B cell (primary cell): ENCODE data around the gene SNAPIN. TPM values are rescaled to one million over a fixed set of nuclear protein-coding genes. Genes with fewer than 3 reads are reported as not detected.

Source experiments
- ATAC-seq: fragments of 200-7000 bp; cut with Tn5 transposase; one replicate; pipeline ENCODE4 v1.10.0; 2021; ENCODE audit warnings: low read depth, mild to moderate bottlenecking, moderate number of reproducible peaks, moderate library complexity
- CTCF ChIA-PET: fragments of 350-600 bp; sonication (Branson Sonifier 250); formaldehyde crosslinking; loops from one replicate; lab custom pipeline; 2021; ENCODE audit warnings: antibody characterized with exemption, inconsistent platforms; lab: Charles Lee
- POLR2A ChIA-PET: fragments of 350-600 bp; sonication (Branson Sonifier 250); formaldehyde crosslinking; loops from one replicate; lab custom pipeline; 2021; ENCODE audit warnings: antibody characterized with exemption; lab: Charles Lee
- DNase-seq: peaks from one replicate; pipeline ENCODE4 v3.0.0; 2013
- H2AFZ ChIP-seq: 2 replicates; pipeline ENCODE4 v1.6.1; 2012; ENCODE audit warnings: mild to moderate bottlenecking, low read depth, low read length; ENCODE audit not compliant: insufficient read depth, poor library complexity, severe bottlenecking
- H3K27ac ChIP-seq, 2 donors: 1 replicate in 1 of 2; 2 replicates in 1 of 2; pipeline ENCODE4 v1.5.1; 2012 to 2013; ENCODE audit warnings: low read length in 2 of 2, mild to moderate bottlenecking in 2 of 2, moderate library complexity in 1 of 2
- H3K27me3 ChIP-seq, 4 experiments: fragments of 200-600 bp in 1 of 4; sonication (generic) in 1 of 4; replicated peaks in 1 of 4; 1 replicate in 2 of 4; 2 replicates in 2 of 4; pipeline versions ENCODE4 v1.6.1 to v1.7.0; 2013 to 2016; ENCODE audit warnings: low read length in 3 of 4, mild to moderate bottlenecking in 2 of 4, mixed read lengths in 1 of 4, moderate library complexity in 1 of 4; ENCODE audit not compliant: insufficient read depth in 4 of 4, control insufficient read depth in 3 of 4; ENCODE audit errors: control extremely low read depth in 1 of 4
- H3K36me3 ChIP-seq, 2 experiments: replicated peaks in 1 of 2; 1 replicate in 1 of 2; 2 replicates in 1 of 2; pipeline versions ENCODE4 v1.6.1 to v1.7.1; 2013; ENCODE audit warnings: low read length in 1 of 2; ENCODE audit not compliant: insufficient read depth in 2 of 2, control insufficient read depth in 1 of 2; ENCODE audit errors: control extremely low read depth in 1 of 2, extremely low read depth in 1 of 2
- H3K4me1 ChIP-seq, 2 donors: fragments of 200-600 bp in 1 of 2; sonication (generic) in 1 of 2; 1 replicate in 1 of 2; 2 replicates in 1 of 2; pipeline versions ENCODE4 v1.5.1 to v1.6.1; 2013 to 2017; ENCODE audit warnings: low read length in 2 of 2; ENCODE audit not compliant: control insufficient read depth in 2 of 2, insufficient read depth in 2 of 2
- H3K4me2 ChIP-seq: replicated peaks from 2 replicates; pipeline ENCODE3; 2012; ENCODE audit warnings: mild to moderate bottlenecking, low read depth, low read length; ENCODE audit not compliant: poor library complexity, severe bottlenecking
- H3K4me3 ChIP-seq, 5 experiments: fragments of 200-600 bp in 1 of 5; sonication (generic) in 1 of 5; 1 replicate in 3 of 5; 2 replicates in 2 of 5; pipeline versions ENCODE4 v1.5.1 to v1.7.0; 2011 to 2016; ENCODE audit warnings: low read length in 4 of 5, mild to moderate bottlenecking in 4 of 5, low read depth in 2 of 5, control low read depth in 1 of 5, moderate library complexity in 1 of 5; ENCODE audit not compliant: insufficient read depth in 1 of 5; ENCODE audit errors: control extremely low read depth in 1 of 5, extremely low read depth in 1 of 5
- H3K79me2 ChIP-seq: fragments of 200-600 bp; sonication (generic); one replicate; pipeline ENCODE4 v1.6.0; 2016; ENCODE audit warnings: low read length; ENCODE audit not compliant: control insufficient read depth, insufficient read depth
- H3K9ac ChIP-seq: fragments of 200-600 bp; sonication (generic); 2 replicates; pipeline ENCODE4 v1.6.1; 2017; ENCODE audit warnings: mild to moderate bottlenecking, low read length, moderate library complexity
- H3K9me3 ChIP-seq, 3 donors: one replicate each; pipeline versions ENCODE4 v1.6.1 to v1.7.1; 2013; ENCODE audit warnings: low read length in 2 of 3; ENCODE audit not compliant: control insufficient read depth in 2 of 3, insufficient read depth in 1 of 3; ENCODE audit errors: control extremely low read depth in 1 of 3
- H4K20me1 ChIP-seq: 2 replicates; pipeline ENCODE4 v1.6.0; 2012; ENCODE audit warnings: mild to moderate bottlenecking, low read length; ENCODE audit not compliant: insufficient read depth, control insufficient read depth, poor library complexity, severe bottlenecking
- H3K27ac Mint-ChIP-seq: one replicate; pipeline ENCODE4 v1.8.0; 2021; ENCODE audit warnings: mixed read lengths
- H3K27me3 Mint-ChIP-seq: one replicate; pipeline ENCODE4 v1.8.0; 2021; ENCODE audit warnings: mixed read lengths
- H3K4me1 Mint-ChIP-seq: one replicate; pipeline ENCODE4 v1.8.0; 2021; ENCODE audit warnings: mixed read lengths
- H3K4me3 Mint-ChIP-seq: one replicate; pipeline ENCODE4 v1.8.0; 2021; ENCODE audit warnings: mixed read lengths
- H3K9me3 Mint-ChIP-seq: one replicate; pipeline ENCODE4 v1.8.0; 2022; ENCODE audit warnings: mixed read lengths; ENCODE audit not compliant: insufficient read depth
- CTCF ChIP-seq: fragments of 200-600 bp; IDR thresholded peaks from one replicate; pipeline ENCODE4 v1.8.0; 2022; ENCODE audit warnings: antibody characterized with exemption, mild to moderate bottlenecking
- EZH2 ChIP-seq: IDR thresholded peaks from 2 replicates; pipeline ENCODE4 v1.6.1; 2012; ENCODE audit warnings: borderline replicate concordance, low read depth, mild to moderate bottlenecking, moderate library complexity, low read length; ENCODE audit not compliant: insufficient read depth, poor library complexity, severe bottlenecking
- WGBS: methylation state at CpG from one replicate; pipeline ENCODE4 v1.1.5; 2013; ENCODE audit warnings: missing lambda C conversion rate; ENCODE audit not compliant: insufficient coverage; 5-methylcytosine and 5-hydroxymethylcytosine counted together
- intact Hi-C: fragments of 100-400 bp; cut with micrococcal nuclease; formaldehyde crosslinking; loops from one replicate; pipeline ENCODE4 v1.10.0; 2022
- polyA plus RNA-seq: library from polyadenylated mRNA; depleted of rRNA; stranded (reverse); fragments of >200 nt; gene quantifications from 2 replicates; pipeline ENCODE4 v1.2.3, GENCODE V29; 2012
- total RNA-seq, 2 donors: library from RNA; stranded (reverse); fragments of 120-200 nt in 1 of 2; gene quantifications; 1 replicate in 1 of 2; 2 replicates in 1 of 2; pipeline versions ENCODE4 v1.2.3 to v1.2.4, GENCODE V29; 2013 to 2022

The SNAPIN gene
- total and polyA plus RNA-seq, 2 donors (not counting 1 experiment from before 2014, with no cell fraction given) = 22.7 to 37.6 TPM

DNA sequence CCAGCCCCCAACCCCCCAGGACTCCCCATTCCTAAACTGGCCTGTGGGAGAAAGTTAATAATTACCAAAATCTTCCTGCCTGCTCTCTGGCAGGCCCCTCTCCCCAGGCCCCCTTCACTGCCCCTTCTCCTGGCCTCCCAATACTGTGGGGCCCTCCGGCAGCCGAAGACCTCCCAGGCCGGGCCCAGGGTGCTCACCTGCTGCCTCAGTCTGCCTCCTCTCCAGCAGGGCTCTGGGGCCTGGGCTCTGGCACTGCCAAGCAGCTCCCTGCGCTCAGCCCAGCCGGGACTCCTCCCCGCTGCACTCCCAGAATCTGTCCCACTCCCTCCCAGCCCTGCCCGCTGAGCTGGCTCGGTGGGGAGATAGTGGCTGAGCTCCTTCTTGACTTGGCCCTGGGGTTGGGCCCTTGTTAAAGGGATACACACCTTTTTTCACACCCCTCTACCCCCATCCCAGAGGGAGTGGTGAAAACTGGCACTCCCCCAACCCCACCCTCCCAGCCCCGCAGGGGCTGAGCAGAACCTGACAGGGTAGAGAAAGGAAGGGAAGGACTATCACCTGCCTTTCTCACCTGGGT lies 45.7 kb upstream of the SNAPIN start, which contains the start of gene S100A16:
S100A16 (minus strand) TSS at position 383 of the 577 bp plus-strand sequence. CDS start 4,986 bp downstream, outside the sequence.
- H3K9ac ChIP-seq = no peak within 1 kb of the TSS
- no peaks in the 10 kb centered on the region for H3K9me3 ChIP-seq
- no peak within 1 kb of the TSS for H3K4me2 ChIP-seq
- no peaks in the 10 kb centered on the region for H3K79me2 ChIP-seq
- no peak within 1 kb of the TSS for H2AFZ ChIP-seq
- CTCF ChIA-PET = interaction anchor here (1.1 kb wide), 1 partner anchor 12 kb away, joined by 3 read pairs; no protein-coding TSS in a partner anchor
- no peaks in the 10 kb centered on the region for H3K4me1 Mint-ChIP-seq
- POLR2A ChIA-PET = no interaction called here
- H3K9me3 Mint-ChIP-seq = no peaks in the 10 kb centered on the region
- no peak within 1 kb of the TSS for H3K27ac ChIP-seq
- H3K27ac Mint-ChIP-seq = no peak within 1 kb of the TSS
- ATAC-seq = no peak
- H3K27me3 ChIP-seq = no peaks in the 10 kb centered on the region
- intact Hi-C loops = no loop called here
- no peak within 1 kb of the TSS for H3K4me3 ChIP-seq
- peaks cover 8 to 9% of the 10 kb centered on the region in 2 donors for H3K4me1 ChIP-seq
- DNase-seq = no peak
- H4K20me1 ChIP-seq = no peaks in the 10 kb centered on the region
- TF ChIP-seq CTCF (no peak), EZH2 (no peak)
- WGBS = 100% methylated on average over 7 of the region's 9 CpGs
- no peaks in the 10 kb centered on the region for H3K36me3 ChIP-seq
- no peaks in the 10 kb centered on the region for H3K27me3 Mint-ChIP-seq
- H3K4me3 Mint-ChIP-seq = no peak within 1 kb of the TSS

GRCh38 chr1:153613406-153613805 lies 45.1 kb upstream of the SNAPIN start:
- CTCF ChIA-PET = interaction anchor here (0.8 to 1.1 kb wide), 2 partner anchors 11 to 15 kb away, joined by 3 read pairs; no protein-coding TSS in a partner anchor
- Mint-ChIP-seq H3K4me3 (no peak overlapping the region), H3K9me3 (no peaks in the 10 kb centered on the region), H3K4me1 (no peaks in the 10 kb centered on the region), H3K27me3 (no peaks in the 10 kb centered on the region), H3K27ac (no peak overlapping the region)
- intact Hi-C loops = no loop called here
- Histone ChIP-seq H3K36me3 (no peaks in the 10 kb centered on the region), H3K27me3 (no peaks in the 10 kb centered on the region), H3K4me3 (no peak overlapping the region), H3K27ac (no peak overlapping the region), H3K4me1 (peaks cover 10% of the 10 kb centered on the region in 2 donors), H3K79me2 (no peaks in the 10 kb centered on the region), H3K9ac (no peak overlapping the region), H3K4me2 (no peak overlapping the region), H4K20me1 (no peaks in the 10 kb centered on the region), H2AFZ (no peak overlapping the region), H3K9me3 (no peaks in the 10 kb centered on the region)
- POLR2A ChIA-PET = no interaction called here
- DNase-seq (no peak), ATAC-seq (no peak)
- 92% methylated on average over 5 of the region's 5 CpGs for WGBS
- TF ChIP-seq CTCF (no peak), EZH2 (no peak)
